Neutrophil (primary cell): Measurements from ENCODE around the gene E2F3.
"Not testable (repeated sequence)": the region's sequence is repeated elsewhere in the genome, so short reads cannot be mapped to it uniquely, and the experiment has no call there.

Experiments
- H3K27ac ChIP-seq: fragments of 200-600 bp; sonication (generic); 2 replicates; pipeline ENCODE4 v1.5.1; 2016; ENCODE audit warnings: mild to moderate bottlenecking, moderate library complexity
- H3K27me3 ChIP-seq: fragments of 200-600 bp; sonication (generic); 2 replicates; pipeline ENCODE4 v1.6.0; 2016; ENCODE audit warnings: mild to moderate bottlenecking
- H3K36me3 ChIP-seq: fragments of 200-600 bp; sonication (generic); 2 replicates; pipeline ENCODE4 v1.5.1; 2017
- H3K4me1 ChIP-seq, 2 experiments: fragments of 200-600 bp in 1 of 2; sonication (generic) in 1 of 2; 1 replicate in 1 of 2; 2 replicates in 1 of 2; pipeline versions ENCODE4 v1.5.1 to v1.6.1; 2013 to 2016; ENCODE audit warnings: low read depth in 1 of 2, low read length in 1 of 2, mild to moderate bottlenecking in 1 of 2, moderate library complexity in 1 of 2; ENCODE audit not compliant: control insufficient read depth in 1 of 2, insufficient read depth in 1 of 2
- H3K4me3 ChIP-seq, 2 experiments: fragments of 200-600 bp in 1 of 2; sonication (generic) in 1 of 2; 1 replicate in 1 of 2; 2 replicates in 1 of 2; pipeline ENCODE4 v1.5.1; 2013 to 2016; ENCODE audit warnings: low read depth in 1 of 2, low read length in 1 of 2, mild to moderate bottlenecking in 1 of 2, moderate library complexity in 1 of 2
- H3K9me3 ChIP-seq: fragments of 200-600 bp; sonication (generic); 2 replicates; pipeline ENCODE4 v1.5.1; 2016
- TF ChIP-seq, protein P1 (sequence below): fragments of 200-600 bp; sonication (generic); IDR thresholded peaks from 2 replicates; pipeline ENCODE4 v1.5.1; 2016; ENCODE audit warnings: antibody characterized with exemption

E2F3 gene

DNA sequence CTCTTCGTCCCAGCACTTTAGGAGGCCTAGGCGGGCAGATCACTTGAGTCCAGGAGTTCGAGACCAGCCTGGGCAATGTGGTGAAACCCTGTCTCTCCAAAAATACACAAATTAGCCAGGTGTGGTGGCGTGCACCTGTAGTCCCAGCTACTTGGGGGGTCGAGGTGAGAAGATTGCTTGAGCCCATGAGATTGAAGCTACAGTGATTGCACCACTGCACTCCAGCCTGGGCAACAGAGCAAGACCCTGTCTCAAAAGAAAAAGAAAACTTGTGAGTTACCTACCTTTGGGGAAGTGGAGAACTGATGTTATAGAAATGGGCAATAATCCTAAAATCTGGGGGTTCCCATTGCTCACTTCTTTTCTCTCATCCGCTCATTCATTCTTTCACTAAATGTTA is 58.0 kb downstream of the E2F3 start:
- peaks cover 12 to 13% of the 10 kb centered on the region in 2 experiments for H3K4me1 ChIP-seq
- H3K36me3 ChIP-seq = no peaks in the 10 kb centered on the region
- no peak overlapping the region for H3K27ac ChIP-seq
- TF ChIP-seq, protein P1, sequence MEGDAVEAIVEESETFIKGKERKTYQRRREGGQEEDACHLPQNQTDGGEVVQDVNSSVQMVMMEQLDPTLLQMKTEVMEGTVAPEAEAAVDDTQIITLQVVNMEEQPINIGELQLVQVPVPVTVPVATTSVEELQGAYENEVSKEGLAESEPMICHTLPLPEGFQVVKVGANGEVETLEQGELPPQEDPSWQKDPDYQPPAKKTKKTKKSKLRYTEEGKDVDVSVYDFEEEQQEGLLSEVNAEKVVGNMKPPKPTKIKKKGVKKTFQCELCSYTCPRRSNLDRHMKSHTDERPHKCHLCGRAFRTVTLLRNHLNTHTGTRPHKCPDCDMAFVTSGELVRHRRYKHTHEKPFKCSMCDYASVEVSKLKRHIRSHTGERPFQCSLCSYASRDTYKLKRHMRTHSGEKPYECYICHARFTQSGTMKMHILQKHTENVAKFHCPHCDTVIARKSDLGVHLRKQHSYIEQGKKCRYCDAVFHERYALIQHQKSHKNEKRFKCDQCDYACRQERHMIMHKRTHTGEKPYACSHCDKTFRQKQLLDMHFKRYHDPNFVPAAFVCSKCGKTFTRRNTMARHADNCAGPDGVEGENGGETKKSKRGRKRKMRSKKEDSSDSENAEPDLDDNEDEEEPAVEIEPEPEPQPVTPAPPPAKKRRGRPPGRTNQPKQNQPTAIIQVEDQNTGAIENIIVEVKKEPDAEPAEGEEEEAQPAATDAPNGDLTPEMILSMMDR = no peak
- H3K4me3 ChIP-seq = no peak overlapping the region
- H3K27me3 ChIP-seq = no peaks in the 10 kb centered on the region
- H3K9me3 ChIP-seq = no peaks in the 10 kb centered on the region

DNA sequence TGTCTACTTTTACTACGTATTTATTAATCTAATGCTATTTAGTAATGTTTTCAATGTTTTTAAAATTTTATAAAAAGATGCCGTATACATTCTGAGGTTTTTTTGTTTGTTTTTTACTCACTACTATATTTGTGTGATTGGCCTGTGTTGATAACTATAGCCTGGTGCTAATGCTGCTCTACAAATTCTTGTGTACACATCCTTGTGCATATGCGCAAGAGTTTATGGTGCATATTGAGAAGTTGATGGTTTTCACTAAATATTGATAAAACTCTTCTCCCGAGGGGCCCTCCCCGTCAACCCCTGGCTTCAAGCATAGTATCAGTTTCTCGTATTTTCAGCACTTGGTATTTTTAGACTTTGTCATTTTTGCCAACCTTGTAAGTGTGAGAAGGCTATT is 59.9 kb downstream of the E2F3 start:
- no peak overlapping the region for H3K27ac ChIP-seq
- H3K4me3 ChIP-seq = no peak overlapping the region
- no peaks in the 10 kb centered on the region for H3K36me3 ChIP-seq
- peaks cover 12 to 13% of the 10 kb centered on the region in 2 experiments for H3K4me1 ChIP-seq
- TF ChIP-seq, protein P1 = no peak
- H3K9me3 ChIP-seq = no peaks in the 10 kb centered on the region
- no peaks in the 10 kb centered on the region for H3K27me3 ChIP-seq

DNA sequence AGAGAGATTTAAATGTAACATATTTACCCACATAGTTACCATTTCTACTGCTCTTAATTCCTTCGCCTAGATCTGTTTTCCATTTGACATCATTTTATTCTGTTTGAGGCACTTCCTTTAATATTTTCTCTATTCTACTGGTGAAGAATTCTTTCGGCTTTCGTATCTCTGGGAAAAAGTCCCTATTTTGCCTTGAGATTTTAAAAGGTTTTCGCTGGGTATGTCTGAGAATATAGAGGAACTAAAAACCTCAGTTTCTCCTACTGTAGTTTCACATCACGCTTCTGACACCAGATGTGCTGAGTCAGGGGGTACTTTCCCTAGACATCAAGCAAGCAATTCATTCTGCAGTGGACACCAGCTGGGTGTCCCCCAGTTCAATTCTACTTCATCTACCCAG is 61.7 kb downstream of the E2F3 start:
- no peak overlapping the region for H3K4me3 ChIP-seq
- H3K27me3 ChIP-seq = no peaks in the 10 kb centered on the region
- TF ChIP-seq, protein P1 = no peak

DNA sequence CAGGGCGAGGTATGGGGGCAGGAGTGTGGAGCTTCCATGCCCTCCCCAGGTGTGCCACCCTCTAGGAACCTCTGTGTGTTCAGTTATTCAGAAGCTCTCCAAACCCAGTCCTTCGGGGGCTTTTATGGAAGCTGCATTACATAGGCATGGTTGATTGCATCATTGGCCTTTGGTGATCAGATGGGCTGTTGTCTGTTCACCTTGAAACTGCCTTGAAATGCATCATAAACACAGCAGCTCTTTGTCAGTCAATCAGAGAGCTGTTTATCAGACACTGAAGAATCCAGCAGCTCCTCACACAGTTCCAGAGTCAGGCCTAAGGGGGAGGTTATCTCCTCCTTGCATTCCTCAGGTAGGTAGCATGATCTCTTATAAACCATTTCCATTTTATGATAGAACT is 62.4 kb downstream of the E2F3 start:
- TF ChIP-seq, protein P1 = no peak
- no peaks in the 10 kb centered on the region for H3K27me3 ChIP-seq
- peaks cover 4% of the 10 kb centered on the region for H3K36me3 ChIP-seq
- peaks cover 0 to 5% of the 10 kb centered on the region in 2 experiments for H3K4me1 ChIP-seq
- H3K27ac ChIP-seq = peak overlapping the region; percentile 47
- H3K9me3 ChIP-seq = no peaks in the 10 kb centered on the region
- no peak overlapping the region for H3K4me3 ChIP-seq

More for the DNA sequence above, 61.7 kb downstream of the E2F3 start:
- Histone ChIP-seq H3K4me1 (peaks cover 6 to 8% of the 10 kb centered on the region in 2 experiments), H3K36me3 (peaks cover 4% of the 10 kb centered on the region), H3K27ac (no peak overlapping the region), H3K9me3 (no peaks in the 10 kb centered on the region)

DNA sequence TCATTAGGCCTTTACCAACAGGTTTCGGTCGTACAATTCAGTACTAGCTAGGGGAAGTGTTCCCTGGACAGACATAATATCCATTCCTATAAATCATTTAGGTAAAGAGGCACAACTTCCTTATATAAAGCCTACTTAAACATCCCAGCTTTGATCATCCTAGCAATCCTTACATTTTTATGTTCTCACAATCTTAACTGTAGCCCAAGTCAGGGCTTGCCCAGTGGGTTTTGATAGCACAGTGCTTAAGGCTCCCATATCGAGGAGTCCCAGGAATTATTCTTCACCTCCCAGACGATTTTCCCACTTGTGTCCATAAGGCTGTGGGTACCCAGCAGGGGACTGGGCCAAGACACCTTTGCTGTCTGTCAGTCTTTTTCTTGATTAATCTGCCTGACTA is 63.2 kb downstream of the E2F3 start:
- Histone ChIP-seq H3K9me3 (no peaks in the 10 kb centered on the region), H3K27me3 (no peaks in the 10 kb centered on the region), H3K4me1 (peaks cover 0 to 5% of the 10 kb centered on the region in 2 experiments), H3K4me3 (no peak overlapping the region), H3K36me3 (peaks cover 4% of the 10 kb centered on the region), H3K27ac (peak overlapping the region; percentile 47)
- TF ChIP-seq, protein P1 = no peak

DNA sequence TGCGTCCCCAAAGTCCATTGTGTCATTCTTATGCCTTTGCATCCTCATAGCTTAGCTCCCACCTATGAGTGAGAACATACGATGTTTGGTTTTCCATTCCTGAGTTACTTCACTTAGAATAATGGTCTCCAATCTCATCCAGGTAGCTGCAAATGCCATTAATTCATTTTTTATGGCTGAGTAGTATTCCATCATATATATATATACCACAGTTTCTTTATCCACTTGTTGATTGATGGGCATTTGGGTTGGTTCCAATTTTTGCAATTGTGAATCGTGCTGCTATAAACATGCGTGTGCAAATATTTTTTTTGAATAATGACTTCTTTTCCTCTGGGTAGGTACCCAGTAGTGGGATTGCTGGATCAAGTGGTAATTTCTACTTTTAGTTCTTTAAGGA is 63.9 kb downstream of the E2F3 start:
- not testable (repeated sequence) for H3K4me3 ChIP-seq, H3K27me3 ChIP-seq, H3K4me1 ChIP-seq, H3K9me3 ChIP-seq, H3K36me3 ChIP-seq, H3K27ac ChIP-seq
